Glutamatergic neuron (in vitro differentiated cells): ENCODE data around the gene GRM7. TPM values are rescaled to one million over a fixed set of nuclear protein-coding genes. Genes with fewer than 3 reads are reported as not detected.

ENCODE experiments used
- DNase-seq: peaks from one replicate; pipeline ENCODE4 v3.0.0; 2022
- H3K27ac Mint-ChIP-seq: one replicate; pipeline ENCODE4 v1.8.0; 2020; ENCODE audit warnings: mild to moderate bottlenecking, mixed read lengths, inconsistent platforms; ENCODE audit not compliant: unreplicated experiment
- H3K27me3 Mint-ChIP-seq: one replicate; pipeline ENCODE4 v1.8.0; 2020; ENCODE audit warnings: mild to moderate bottlenecking, moderate library complexity, mixed read lengths, inconsistent platforms; ENCODE audit not compliant: unreplicated experiment
- H3K36me3 Mint-ChIP-seq: one replicate; pipeline ENCODE4 v1.8.0; 2020; ENCODE audit warnings: mild to moderate bottlenecking, mixed read lengths, inconsistent platforms; ENCODE audit not compliant: unreplicated experiment
- H3K4me1 Mint-ChIP-seq: one replicate; pipeline ENCODE4 v1.8.0; 2020; ENCODE audit warnings: mild to moderate bottlenecking, low read depth, mixed read lengths, inconsistent platforms; ENCODE audit not compliant: unreplicated experiment
- H3K4me3 Mint-ChIP-seq: one replicate; pipeline ENCODE4 v1.8.0; 2020; ENCODE audit warnings: mild to moderate bottlenecking, mixed read lengths, inconsistent platforms; ENCODE audit not compliant: unreplicated experiment
- H3K9me3 Mint-ChIP-seq: one replicate; pipeline ENCODE4 v1.8.0; 2020; ENCODE audit warnings: mild to moderate bottlenecking, moderate library complexity, mixed read lengths, inconsistent platforms; ENCODE audit not compliant: unreplicated experiment
- CTCF ChIP-seq: fragments of 200-600 bp; sonication (generic); IDR thresholded peaks from one replicate; pipeline ENCODE4 v1.5.0; 2021; ENCODE audit not compliant: partially characterized antibody, unreplicated experiment
- total RNA-seq: library from RNA; stranded (reverse); fragmentation: NEBNext Ultra II Directional; extraction: Animal tissue kit (Norgen Biotek cat#: 25700); gene quantifications from one replicate; pipeline ENCODE4 v1.2.1, GENCODE V29; 2021; ENCODE audit not compliant: unreplicated experiment

The GRM7 gene
- total RNA-seq, 1 donor from 2014 or later: 1.4 TPM

GRCh38 chr3:7577513-7577912, 716.6 kb downstream of the GRM7 start:
- no peak overlapping the region for H3K27ac Mint-ChIP-seq
- TF ChIP-seq CTCF: no peak
- no peaks in the 10 kb centered on the region for H3K4me1 Mint-ChIP-seq
- H3K27me3 Mint-ChIP-seq: peaks cover 2% of the 10 kb centered on the region
- no peak overlapping the region for H3K4me3 Mint-ChIP-seq
- H3K9me3 Mint-ChIP-seq: no peaks in the 10 kb centered on the region
- DNase-seq: no peak
- no peaks in the 10 kb centered on the region for H3K36me3 Mint-ChIP-seq

- Mint-ChIP-seq H3K36me3 (no peaks in the 10 kb centered on the region), H3K9me3 (no peaks in the 10 kb centered on the region), H3K4me1 (no peaks in the 10 kb centered on the region), H3K27me3 (peaks cover 2% of the 10 kb centered on the region), H3K27ac (no peak overlapping the region), H3K4me3 (no peak overlapping the region)
- no peak for TF ChIP-seq CTCF
- no peak for DNase-seq
Measured at GRCh38 chr3:7581831-7582230, 720.9 kb downstream of the GRM7 start.

GRCh38 chr3:7585052-7585451, 724.1 kb downstream of the GRM7 start:
- Mint-ChIP-seq H3K4me1 (no peaks in the 10 kb centered on the region), H3K4me3 (no peak overlapping the region), H3K9me3 (no peaks in the 10 kb centered on the region), H3K27me3 (peaks cover 2% of the 10 kb centered on the region), H3K36me3 (no peaks in the 10 kb centered on the region), H3K27ac (no peak overlapping the region)
- no peak for DNase-seq
- no peak for TF ChIP-seq CTCF

- H3K4me3 Mint-ChIP-seq: no peak overlapping the region
- no peak overlapping the region for H3K27ac Mint-ChIP-seq
- H3K4me1 Mint-ChIP-seq: no peaks in the 10 kb centered on the region
- no peaks in the 10 kb centered on the region for H3K27me3 Mint-ChIP-seq
- H3K36me3 Mint-ChIP-seq: no peaks in the 10 kb centered on the region
- H3K9me3 Mint-ChIP-seq: no peaks in the 10 kb centered on the region
- no peak for TF ChIP-seq CTCF
- no peak for DNase-seq
Measured at GRCh38 chr3:7588236-7588635, 727.3 kb downstream of the GRM7 start.

- DNase-seq: no peak
- no peaks in the 10 kb centered on the region for H3K4me1 Mint-ChIP-seq
- no peaks in the 10 kb centered on the region for H3K36me3 Mint-ChIP-seq
- no peak overlapping the region for H3K27ac Mint-ChIP-seq
- H3K4me3 Mint-ChIP-seq: no peak overlapping the region
- TF ChIP-seq CTCF: no peak
- no peaks in the 10 kb centered on the region for H3K9me3 Mint-ChIP-seq
- H3K27me3 Mint-ChIP-seq: no peaks in the 10 kb centered on the region
Measured at GRCh38 chr3:7589526-7589925, 728.6 kb downstream of the GRM7 start.
